GM18951 (cell line): ENCODE data around the gene PIGU.

ENCODE experiments used
- POLR2A ChIP-seq: IDR thresholded peaks from 4 replicates; pipeline ENCODE4 v1.6.1; 2011; ENCODE audit warnings: mild to moderate bottlenecking; ENCODE audit not compliant: insufficient read length, insufficient read depth; ENCODE audit errors: extremely low read depth
- in situ Hi-C: fragments of 300-500 bp; cut with MboI; formaldehyde crosslinking; loops from one replicate; pipeline ENCODE4 v1.12.0; 2022; ENCODE audit warnings: low sequenced_read_pairs, mixed read lengths, inconsistent platforms; ENCODE audit not compliant: unreplicated experiment

PIGU gene

GRCh38 chr20:34557936-34558319 is 119.0 kb downstream of the PIGU start:
- in situ Hi-C loops, result no loop called here
- TF ChIP-seq POLR2A, result no peak

- TF ChIP-seq POLR2A, result no peak
Measured at GRCh38 chr20:34553366-34553867, 123.5 kb downstream of the PIGU start.

GRCh38 chr20:34552569-34552968 is 124.3 kb downstream of the PIGU start:
- no peak for TF ChIP-seq POLR2A
- in situ Hi-C loops, result no loop called here

More at GRCh38 chr20:34553366-34553867, 123.5 kb downstream of the PIGU start:
- in situ Hi-C loops, result no loop called here

- in situ Hi-C loops, result no loop called here
- no peak for TF ChIP-seq POLR2A
Measured at GRCh38 chr20:34549929-34550305, 127.0 kb downstream of the PIGU start.

GRCh38 chr20:34549291-34549928 is 127.5 kb downstream of the PIGU start:
- no peak for TF ChIP-seq POLR2A
- in situ Hi-C loops, result no loop called here

- in situ Hi-C loops, result no loop called here
Measured at GRCh38 chr20:34547844-34548613, 128.9 kb downstream of the PIGU start.

GRCh38 chr20:34546751-34547181 is 130.1 kb downstream of the PIGU start:
- TF ChIP-seq POLR2A, result no peak
- in situ Hi-C loops, result no loop called here

More at GRCh38 chr20:34547844-34548613, 128.9 kb downstream of the PIGU start:
- no peak for TF ChIP-seq POLR2A

GRCh38 chr20:34544109-34544796 is 132.6 kb downstream of the PIGU start:
- TF ChIP-seq POLR2A, result no peak
- in situ Hi-C loops, result no loop called here

GRCh38 chr20:34543463-34544056 is 133.3 kb downstream of the PIGU start:
- TF ChIP-seq POLR2A, result no peak
- in situ Hi-C loops, result no loop called here

- in situ Hi-C loops, result no loop called here
- TF ChIP-seq POLR2A, result no peak
Measured at GRCh38 chr20:34542439-34542838, 134.5 kb downstream of the PIGU start.

GRCh38 chr20:34541917-34542316 is 135.0 kb downstream of the PIGU start:
- TF ChIP-seq POLR2A, result no peak
- in situ Hi-C loops, result no loop called here

- in situ Hi-C loops, result no loop called here
Measured at GRCh38 chr20:34541264-34541901, 135.5 kb downstream of the PIGU start.

More at GRCh38 chr20:34541264-34541901, 135.5 kb downstream of the PIGU start:
- TF ChIP-seq POLR2A, result no peak
